Lung (tissue), 12 donors: ENCODE data around the gene ADCY10. TPM values are rescaled to one million over a fixed set of nuclear protein-coding genes. Genes with fewer than 3 reads are reported as not detected.

Experiments
- ATAC-seq: fragments of 200-7000 bp; cut with Tn5 transposase; one replicate; pipeline ENCODE4 v1.9.1; 2020; ENCODE audit warnings: moderate number of reproducible peaks; ENCODE audit not compliant: insufficient read depth, low FRiP score
- DNase-seq, 3 donors: peaks; one replicate each; pipeline ENCODE4 v3.0.0-alpha.2; 2013 to 2017
- H3K27ac ChIP-seq, 2 donors: one replicate each; pipeline ENCODE4 v1.5.1; 2013; ENCODE audit warnings: mild to moderate bottlenecking in 2 of 2, moderate library complexity in 2 of 2, control low read depth in 1 of 2, inconsistent platforms in 1 of 2, low read depth in 1 of 2, low read length in 1 of 2
- H3K27me3 ChIP-seq, 3 donors: one replicate each; pipeline ENCODE4 v1.5.1; 2013; ENCODE audit warnings: low read length in 2 of 3; ENCODE audit not compliant: control insufficient read depth in 3 of 3, insufficient read depth in 3 of 3
- H3K36me3 ChIP-seq, 4 donors: one replicate each; pipeline ENCODE4 v1.5.1; 2013; ENCODE audit warnings: low read length in 4 of 4, mild to moderate bottlenecking in 1 of 4, moderate library complexity in 1 of 4; ENCODE audit not compliant: control insufficient read depth in 4 of 4, insufficient read depth in 4 of 4
- H3K4me1 ChIP-seq, 5 donors: one replicate each; pipeline ENCODE4 v1.5.1; 2013; ENCODE audit warnings: low read length in 5 of 5, mild to moderate bottlenecking in 2 of 5, moderate library complexity in 1 of 5; ENCODE audit not compliant: control insufficient read depth in 5 of 5, insufficient read depth in 5 of 5
- H3K4me3 ChIP-seq: one replicate; pipeline ENCODE4 v1.5.1; 2013; ENCODE audit warnings: mild to moderate bottlenecking, control low read depth, moderate library complexity
- H3K9ac ChIP-seq, 2 donors: one replicate each; pipeline ENCODE4 v1.5.1; 2013; ENCODE audit warnings: low read length in 2 of 2, control low read depth in 1 of 2; ENCODE audit not compliant: insufficient read depth in 1 of 2
- H3K9me3 ChIP-seq, 4 donors: one replicate each; pipeline ENCODE4 v1.5.1; 2013; ENCODE audit warnings: low read length in 3 of 4, mild to moderate bottlenecking in 1 of 4, moderate library complexity in 1 of 4; ENCODE audit not compliant: control insufficient read depth in 4 of 4, insufficient read depth in 3 of 4
- CTCF ChIP-seq: IDR thresholded peaks from 2 replicates; pipeline ENCODE4 v1.5.1; 2012; ENCODE audit warnings: mild to moderate bottlenecking; ENCODE audit errors: control extremely low read depth, extremely low read depth
- WGBS, 2 donors: extraction: QIAGEN DNeasy Blood & Tissue Kit; methylation state at CpG; one replicate each; pipeline ENCODE4 v1.1.7; 2013; 5-methylcytosine and 5-hydroxymethylcytosine counted together
- polyA plus RNA-seq, 2 donors: library from polyadenylated mRNA; stranded (reverse); fragments of 200-250 nt; gene quantifications; one replicate each; pipeline ENCODE4 v1.2.1, GENCODE V29; 2013
- total RNA-seq, 2 donors: library from RNA; depleted of rRNA in 1 of 2; stranded (reverse); fragments of >200 nt in 1 of 2; gene quantifications; one replicate each; pipeline ENCODE4 v1.2.1, GENCODE V29; 2014 to 2021
- donor health status: control.
- donor health status: control.
- donor health status: Bipolar disorder and iron deficiency.
- donor health status: healthy.
- donor health status: DM: yes; HTN: yes; CAD: no.

Gene ADCY10
- total and polyA plus RNA-seq, 4 donors, result 0.06 to 0.10 (median 0.09) TPM; not detected in 1

DNA sequence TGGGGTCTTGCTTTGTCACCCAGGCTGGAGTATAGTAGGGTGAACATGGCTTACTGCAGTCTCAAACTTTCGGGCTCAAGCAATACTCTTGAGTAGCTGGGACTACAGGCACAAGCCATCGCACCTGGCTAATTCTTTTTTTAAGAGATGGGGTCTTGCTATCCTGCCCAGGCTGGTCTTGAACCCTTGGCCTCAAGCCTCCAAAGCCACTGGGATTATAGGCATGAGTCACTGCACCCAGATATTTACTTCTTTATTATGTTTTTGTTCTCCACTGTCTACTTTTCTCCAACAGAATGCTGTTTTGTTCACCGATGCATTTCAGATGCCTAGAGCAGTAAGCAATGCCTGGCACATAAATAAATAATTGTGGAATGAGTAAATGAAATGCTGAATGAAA, 72.4 kb downstream of the ADCY10 start:
- no peak overlapping the region for H3K4me3 ChIP-seq
- H3K27me3 ChIP-seq, result no peaks in the 10 kb centered on the region
- H3K27ac ChIP-seq, result no peak overlapping the region
- H3K9me3 ChIP-seq, result no peaks in the 10 kb centered on the region
- no peak for TF ChIP-seq CTCF
- DNase-seq (no peak), ATAC-seq (no peak)
- no peaks in the 10 kb centered on the region for H3K36me3 ChIP-seq
- 91 to 95% methylated on average over 3 of the region's 3 CpGs for WGBS, 2 donors
- H3K4me1 ChIP-seq, result no peaks in the 10 kb centered on the region
- no peak overlapping the region for H3K9ac ChIP-seq

GRCh38 chr1:167839009-167839408, 74.9 kb downstream of the ADCY10 start:
- no peak for TF ChIP-seq CTCF
- ATAC-seq (no peak), DNase-seq (no peak)
- Histone ChIP-seq H3K27ac (no peak overlapping the region), H3K9ac (no peak overlapping the region), H3K9me3 (no peaks in the 10 kb centered on the region), H3K36me3 (no peaks in the 10 kb centered on the region), H3K27me3 (no peaks in the 10 kb centered on the region), H3K4me3 (no peak overlapping the region), H3K4me1 (no peaks in the 10 kb centered on the region)
- WGBS, 2 donors, result 80 to 88% methylated on average over 2 of the region's 2 CpGs

GRCh38 chr1:167837326-167837725, 76.6 kb downstream of the ADCY10 start:
- DNase-seq (no peak), ATAC-seq (no peak)
- TF ChIP-seq CTCF, result no peak
- Histone ChIP-seq H3K36me3 (no peaks in the 10 kb centered on the region), H3K9ac (no peak overlapping the region), H3K9me3 (no peaks in the 10 kb centered on the region), H3K4me3 (no peak overlapping the region), H3K27ac (no peak overlapping the region), H3K27me3 (no peaks in the 10 kb centered on the region), H3K4me1 (no peaks in the 10 kb centered on the region)
- WGBS, 2 donors, result 43 to 46% methylated on average over 2 of the region's 2 CpGs

DNA sequence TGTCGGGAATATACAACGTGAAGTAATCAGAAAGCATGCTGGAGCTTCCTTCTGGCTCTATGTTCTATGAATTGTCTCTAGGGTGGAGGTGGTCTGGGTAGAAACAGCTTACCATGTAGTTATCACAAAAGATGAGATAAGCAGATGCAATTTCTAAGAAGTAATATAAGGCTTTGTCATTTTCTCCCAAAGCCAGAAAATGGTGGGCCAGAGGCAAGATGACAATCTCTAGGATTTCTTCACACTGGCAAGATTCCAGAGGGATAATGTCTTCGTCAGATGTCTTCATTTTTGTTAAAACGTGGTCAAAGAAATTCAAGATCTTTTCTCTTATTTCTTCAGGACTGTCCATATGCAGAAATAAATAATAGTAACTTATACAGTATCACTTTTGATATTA, 77.7 kb downstream of the ADCY10 start:
- no peaks in the 10 kb centered on the region for H3K4me1 ChIP-seq
- no peaks in the 10 kb centered on the region for H3K36me3 ChIP-seq
- H3K9me3 ChIP-seq, result no peaks in the 10 kb centered on the region
- H3K27me3 ChIP-seq, result no peaks in the 10 kb centered on the region
- no peak overlapping the region for H3K9ac ChIP-seq
- ATAC-seq (no peak), DNase-seq (no peak)
- TF ChIP-seq CTCF, result no peak
- no peak overlapping the region for H3K4me3 ChIP-seq
- H3K27ac ChIP-seq, result no peak overlapping the region
- 67 to 77% methylated on average over 4 of the region's 4 CpGs for WGBS, 2 donors
